HEK293 (cell line): ENCODE data around the gene NXPH4.

Experiments used
- BCL11B ChIP-seq: fragments of 450-650 bp; formaldehyde crosslinking; IDR thresholded peaks from 2 replicates; pipeline ENCODE4 v1.5.1; 2016; ENCODE audit warnings: low read depth, missing biosample characterization, missing genetic modification characterization
- GFI1B ChIP-seq: fragments of 450-650 bp; formaldehyde crosslinking; IDR thresholded peaks from 2 replicates; pipeline ENCODE4 v1.5.1; 2016; ENCODE audit warnings: missing biosample characterization, missing genetic modification characterization
- GLIS1 ChIP-seq: fragments of 450-650 bp; formaldehyde crosslinking; IDR thresholded peaks from 2 replicates; pipeline ENCODE4 v1.5.1; 2016; ENCODE audit warnings: missing biosample characterization, missing genetic modification characterization
- KLF10 ChIP-seq: fragments of 450-650 bp; IDR thresholded peaks from 2 replicates; pipeline ENCODE4 v1.5.1; 2018; ENCODE audit warnings: missing biosample characterization, mild to moderate bottlenecking, missing genetic modification characterization
- KLF8 ChIP-seq: fragments of 450-650 bp; formaldehyde crosslinking; IDR thresholded peaks from 2 replicates; pipeline ENCODE4 v1.5.1; 2016; ENCODE audit warnings: missing biosample characterization, missing genetic modification characterization
- MEIS1 ChIP-seq: sonication (generic); formaldehyde crosslinking; IDR thresholded peaks from 2 replicates; pipeline ENCODE4 v1.8.1; 2022; ENCODE audit warnings: missing genetic modification reagents, mild to moderate bottlenecking, borderline replicate concordance
- ZBTB10 ChIP-seq: fragments of 450-650 bp; formaldehyde crosslinking; IDR thresholded peaks from 2 replicates; pipeline ENCODE4 v1.5.1; 2016; ENCODE audit warnings: missing biosample characterization, missing genetic modification characterization
- ZBTB48 ChIP-seq: fragments of 450-650 bp; formaldehyde crosslinking; IDR thresholded peaks from 2 replicates; pipeline ENCODE4 v1.5.1; 2016; ENCODE audit warnings: missing biosample characterization, missing genetic modification characterization
- ZFP37 ChIP-seq: fragments of 450-650 bp; formaldehyde crosslinking; IDR thresholded peaks from 2 replicates; pipeline ENCODE4 v1.5.1; 2016; ENCODE audit warnings: missing biosample characterization, missing genetic modification characterization
- ZNF114 ChIP-seq: fragments of 450-650 bp; formaldehyde crosslinking; IDR thresholded peaks from 2 replicates; pipeline ENCODE4 v1.5.0; 2017; ENCODE audit warnings: missing biosample characterization, missing genetic modification characterization
- ZNF138 ChIP-seq: fragments of 450-650 bp; formaldehyde crosslinking; IDR thresholded peaks from 2 replicates; pipeline ENCODE4 v1.5.1; 2016; ENCODE audit warnings: missing biosample characterization, missing genetic modification characterization, borderline replicate concordance
- ZNF18 ChIP-seq: fragments of 450-650 bp; formaldehyde crosslinking; IDR thresholded peaks from 2 replicates; pipeline ENCODE4 v1.5.1; 2016; ENCODE audit warnings: missing biosample characterization, missing genetic modification characterization
- ZNF214 ChIP-seq: fragments of 450-650 bp; formaldehyde crosslinking; IDR thresholded peaks from 2 replicates; pipeline ENCODE4 v1.5.1; 2017; ENCODE audit warnings: missing biosample characterization, mild to moderate bottlenecking, missing genetic modification characterization, borderline replicate concordance
- ZNF23 ChIP-seq: fragments of 450-650 bp; formaldehyde crosslinking; IDR thresholded peaks from 2 replicates; pipeline ENCODE4 v1.5.1; 2016; ENCODE audit warnings: missing biosample characterization, missing genetic modification characterization, borderline replicate concordance
- ZNF341 ChIP-seq: fragments of 450-650 bp; formaldehyde crosslinking; IDR thresholded peaks from 2 replicates; pipeline ENCODE4; 2016; ENCODE audit warnings: low read depth, missing biosample characterization, missing genetic modification characterization
- ZNF350 ChIP-seq: fragments of 450-650 bp; formaldehyde crosslinking; IDR thresholded peaks from 2 replicates; pipeline ENCODE4 v1.5.0; 2017; ENCODE audit warnings: missing biosample characterization, mild to moderate bottlenecking, missing genetic modification characterization
- ZNF354C ChIP-seq: fragments of 450-650 bp; formaldehyde crosslinking; IDR thresholded peaks from 2 replicates; pipeline ENCODE4 v1.5.1; 2016; ENCODE audit warnings: missing biosample characterization, missing genetic modification characterization, low read depth, borderline replicate concordance
- ZNF394 ChIP-seq: fragments of 450-650 bp; formaldehyde crosslinking; IDR thresholded peaks from 2 replicates; pipeline ENCODE4 v1.5.1; 2016; ENCODE audit warnings: missing biosample characterization, missing genetic modification characterization, mild to moderate bottlenecking, moderate library complexity, borderline replicate concordance
- ZNF571 ChIP-seq: fragments of 450-650 bp; formaldehyde crosslinking; IDR thresholded peaks from 2 replicates; pipeline ENCODE4 v1.5.0; 2017; ENCODE audit warnings: missing biosample characterization, missing genetic modification characterization
- ZNF600 ChIP-seq: fragments of 450-650 bp; formaldehyde crosslinking; IDR thresholded peaks from 2 replicates; pipeline ENCODE4 v1.5.1; 2016; ENCODE audit warnings: missing biosample characterization, missing genetic modification characterization
- ZNF626 ChIP-seq: fragments of 450-650 bp; sonication (Bioruptor Pico); formaldehyde crosslinking; IDR thresholded peaks from 2 replicates; pipeline ENCODE4 v1.5.1; 2018; ENCODE audit warnings: missing biosample characterization, missing genetic modification characterization, inconsistent platforms
- ZNF658 ChIP-seq: fragments of 450-650 bp; formaldehyde crosslinking; IDR thresholded peaks from 2 replicates; pipeline ENCODE4; 2016; ENCODE audit warnings: missing biosample characterization, missing genetic modification characterization
- ZNF704 ChIP-seq: fragments of 450-650 bp; formaldehyde crosslinking; IDR thresholded peaks from 2 replicates; pipeline ENCODE4 v1.5.1; 2016; ENCODE audit warnings: missing biosample characterization, missing genetic modification characterization
- ZNF785 ChIP-seq: fragments of 450-650 bp; formaldehyde crosslinking; IDR thresholded peaks from 2 replicates; pipeline ENCODE4 v1.5.1; 2016; ENCODE audit warnings: missing biosample characterization, missing genetic modification characterization
- ZNF843 ChIP-seq: fragments of 450-650 bp; formaldehyde crosslinking; IDR thresholded peaks from 2 replicates; pipeline ENCODE4 v1.5.1; 2016; ENCODE audit warnings: missing biosample characterization, missing genetic modification characterization
- ZSCAN30 ChIP-seq: fragments of 450-650 bp; IDR thresholded peaks from 2 replicates; pipeline ENCODE4 v1.5.1; 2018; ENCODE audit warnings: missing biosample characterization, mild to moderate bottlenecking, missing genetic modification characterization, moderate library complexity
- TF ChIP-seq, protein P1 (sequence below): fragments of 450-650 bp; formaldehyde crosslinking; IDR thresholded peaks from 2 replicates; pipeline ENCODE4 v1.5.1; 2016; ENCODE audit warnings: missing biosample characterization, missing genetic modification characterization, borderline replicate concordance
- TF ChIP-seq, protein P2 (sequence below): fragments of 450-650 bp; formaldehyde crosslinking; IDR thresholded peaks from 2 replicates; pipeline ENCODE4 v1.5.1; 2016; ENCODE audit warnings: missing biosample characterization, missing genetic modification characterization, borderline replicate concordance

NXPH4 gene

GRCh38 chr12:57175428-57176138 is 41.0 kb upstream of the NXPH4 start (continued):
- TF ChIP-seq ZNF341 (no peak), ZNF350 (tag by site-specific recombination) (no peak), ZNF658 (no peak), ZNF354C (tag by site-specific recombination) (no peak), ZBTB10 (tag by site-specific recombination) (no peak), BCL11B (tag by site-specific recombination) (no peak; the same call in 1 of the 2 replicates), ZNF785 (tag by site-specific recombination) (no peak), ZNF114 (no peak), ZNF626 (tag by site-specific recombination) (no peak), ZNF571 (no peak), MEIS1 (CRISPR knock-in tag) (no peak), GLIS1 (tag by site-specific recombination) (0 out of 2 replicates have a peak, but pooled peaks have one; percentile 15), ZNF214 (tag by site-specific recombination) (no peak), ZNF843 (tag by site-specific recombination) (no peak), ZBTB48 (tag by site-specific recombination) (peak; percentile 71), ZNF600 (tag by site-specific recombination) (peak; percentile 96), ZSCAN30 (tag by site-specific recombination) (no peak), ZFP37 (tag by site-specific recombination) (peak; percentile 82; the same call in 1 of the 2 replicates), ZNF18 (no peak), KLF10 (tag by site-specific recombination) (no peak), ZNF138 (tag by site-specific recombination) (no peak), ZNF23 (tag by site-specific recombination) (no peak), ZNF704 (tag by site-specific recombination) (no peak), KLF8 (tag by site-specific recombination) (peak; percentile 66; the same call in 1 of the 2 replicates), GFI1B (tag by site-specific recombination) (no peak), ZNF394 (tag by site-specific recombination) (no peak)
- TF ChIP-seq, protein P1, sequence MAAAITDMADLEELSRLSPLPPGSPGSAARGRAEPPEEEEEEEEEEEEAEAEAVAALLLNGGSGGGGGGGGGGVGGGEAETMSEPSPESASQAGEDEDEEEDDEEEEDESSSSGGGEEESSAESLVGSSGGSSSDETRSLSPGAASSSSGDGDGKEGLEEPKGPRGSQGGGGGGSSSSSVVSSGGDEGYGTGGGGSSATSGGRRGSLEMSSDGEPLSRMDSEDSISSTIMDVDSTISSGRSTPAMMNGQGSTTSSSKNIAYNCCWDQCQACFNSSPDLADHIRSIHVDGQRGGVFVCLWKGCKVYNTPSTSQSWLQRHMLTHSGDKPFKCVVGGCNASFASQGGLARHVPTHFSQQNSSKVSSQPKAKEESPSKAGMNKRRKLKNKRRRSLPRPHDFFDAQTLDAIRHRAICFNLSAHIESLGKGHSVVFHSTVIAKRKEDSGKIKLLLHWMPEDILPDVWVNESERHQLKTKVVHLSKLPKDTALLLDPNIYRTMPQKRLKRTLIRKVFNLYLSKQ (tag by site-specific recombination) = no peak
- TF ChIP-seq, protein P2, sequence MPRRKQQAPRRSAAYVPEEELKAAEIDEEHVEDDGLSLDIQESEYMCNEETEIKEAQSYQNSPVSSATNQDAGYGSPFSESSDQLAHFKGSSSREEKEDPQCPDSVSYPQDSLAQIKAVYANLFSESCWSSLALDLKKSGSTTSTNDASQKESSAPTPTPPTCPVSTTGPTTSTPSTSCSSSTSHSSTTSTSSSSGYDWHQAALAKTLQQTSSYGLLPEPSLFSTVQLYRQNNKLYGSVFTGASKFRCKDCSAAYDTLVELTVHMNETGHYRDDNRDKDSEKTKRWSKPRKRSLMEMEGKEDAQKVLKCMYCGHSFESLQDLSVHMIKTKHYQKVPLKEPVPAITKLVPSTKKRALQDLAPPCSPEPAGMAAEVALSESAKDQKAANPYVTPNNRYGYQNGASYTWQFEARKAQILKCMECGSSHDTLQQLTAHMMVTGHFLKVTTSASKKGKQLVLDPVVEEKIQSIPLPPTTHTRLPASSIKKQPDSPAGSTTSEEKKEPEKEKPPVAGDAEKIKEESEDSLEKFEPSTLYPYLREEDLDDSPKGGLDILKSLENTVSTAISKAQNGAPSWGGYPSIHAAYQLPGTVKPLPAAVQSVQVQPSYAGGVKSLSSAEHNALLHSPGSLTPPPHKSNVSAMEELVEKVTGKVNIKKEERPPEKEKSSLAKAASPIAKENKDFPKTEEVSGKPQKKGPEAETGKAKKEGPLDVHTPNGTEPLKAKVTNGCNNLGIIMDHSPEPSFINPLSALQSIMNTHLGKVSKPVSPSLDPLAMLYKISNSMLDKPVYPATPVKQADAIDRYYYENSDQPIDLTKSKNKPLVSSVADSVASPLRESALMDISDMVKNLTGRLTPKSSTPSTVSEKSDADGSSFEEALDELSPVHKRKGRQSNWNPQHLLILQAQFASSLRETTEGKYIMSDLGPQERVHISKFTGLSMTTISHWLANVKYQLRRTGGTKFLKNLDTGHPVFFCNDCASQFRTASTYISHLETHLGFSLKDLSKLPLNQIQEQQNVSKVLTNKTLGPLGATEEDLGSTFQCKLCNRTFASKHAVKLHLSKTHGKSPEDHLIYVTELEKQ (tag by site-specific recombination) = no peak
